GM19467 (cell line): ENCODE results near the gene TERB2.
"Not testable (repeated sequence)": the region's sequence is repeated elsewhere in the genome, so short reads cannot be mapped to it uniquely, and the experiment has no call there.

Experiments
- ATAC-seq: cut with Tn5 transposase; IDR thresholded peaks from one replicate; pipeline ENCODE4 v1.9.1; 2021; ENCODE audit warnings: mild to moderate bottlenecking, moderate library complexity; ENCODE audit not compliant: unreplicated experiment

TERB2 gene

GRCh38 chr15:44956388-44956787 is at the start of gene TERB2:
TSS of gene TERB2 (plus strand) at chr15:44956687. CDS start at chr15:44956719, 32 bp downstream.
- no peak for ATAC-seq

- ATAC-seq = no peak
Measured at GRCh38 chr15:44909423-44909822, 47.1 kb upstream of the TERB2 start.

- ATAC-seq = no peak
Measured at GRCh38 chr15:44910981-44911625, 45.4 kb upstream of the TERB2 start.

- not testable (repeated sequence) for ATAC-seq
Measured at GRCh38 chr15:44912186-44912585, 44.3 kb upstream of the TERB2 start.

GRCh38 chr15:44912974-44913448 is 43.5 kb upstream of the TERB2 start:
- not testable (repeated sequence) for ATAC-seq

- ATAC-seq = no peak
Measured at GRCh38 chr15:44918136-44918535, 38.4 kb upstream of the TERB2 start.

- ATAC-seq = not testable (repeated sequence)
Measured at GRCh38 chr15:44928658-44929057, 27.8 kb upstream of the TERB2 start.

- ATAC-seq = not testable (repeated sequence)
Measured at GRCh38 chr15:44930283-44930682, 26.2 kb upstream of the TERB2 start.

- ATAC-seq = not testable (repeated sequence)
Measured at GRCh38 chr15:44958302-44958701, 1.8 kb downstream of the TERB2 start.

- ATAC-seq = no peak
Measured at GRCh38 chr15:44968475-44968874, 12.0 kb downstream of the TERB2 start.

- no peak for ATAC-seq
Measured at GRCh38 chr15:44971036-44971435, 14.5 kb downstream of the TERB2 start.

GRCh38 chr15:44976183-44976582 is 19.7 kb downstream of the TERB2 start:
- not testable (repeated sequence) for ATAC-seq

- ATAC-seq = not testable (repeated sequence)
Measured at GRCh38 chr15:44977781-44978180, 21.3 kb downstream of the TERB2 start.

GRCh38 chr15:44979617-44980339 is 23.3 kb downstream of the TERB2 start:
- ATAC-seq = not testable (repeated sequence)

GRCh38 chr15:44984144-44984543 is 27.7 kb downstream of the TERB2 start:
- not testable (repeated sequence) for ATAC-seq

- ATAC-seq = not testable (repeated sequence)
Measured at GRCh38 chr15:44986346-44987055, 30.0 kb downstream of the TERB2 start.

GRCh38 chr15:44987711-44988110 is 31.2 kb downstream of the TERB2 start:
- not testable (repeated sequence) for ATAC-seq

- not testable (repeated sequence) for ATAC-seq
Measured at GRCh38 chr15:44988184-44988869, 31.8 kb downstream of the TERB2 start.

GRCh38 chr15:44988870-44989219 is 32.4 kb downstream of the TERB2 start:
- not testable (repeated sequence) for ATAC-seq

- not testable (repeated sequence) for ATAC-seq
Measured at GRCh38 chr15:44997632-44998031, 41.1 kb downstream of the TERB2 start.

- ATAC-seq = no peak
Measured at GRCh38 chr15:44999105-44999504, 42.6 kb downstream of the TERB2 start.
